ENCODE results near the gene TRIM14.
"Not testable (repeated sequence)": the region's sequence is repeated elsewhere in the genome, so short reads cannot be mapped to it uniquely, and the experiment has no call there.

TRIM14 gene

DNA sequence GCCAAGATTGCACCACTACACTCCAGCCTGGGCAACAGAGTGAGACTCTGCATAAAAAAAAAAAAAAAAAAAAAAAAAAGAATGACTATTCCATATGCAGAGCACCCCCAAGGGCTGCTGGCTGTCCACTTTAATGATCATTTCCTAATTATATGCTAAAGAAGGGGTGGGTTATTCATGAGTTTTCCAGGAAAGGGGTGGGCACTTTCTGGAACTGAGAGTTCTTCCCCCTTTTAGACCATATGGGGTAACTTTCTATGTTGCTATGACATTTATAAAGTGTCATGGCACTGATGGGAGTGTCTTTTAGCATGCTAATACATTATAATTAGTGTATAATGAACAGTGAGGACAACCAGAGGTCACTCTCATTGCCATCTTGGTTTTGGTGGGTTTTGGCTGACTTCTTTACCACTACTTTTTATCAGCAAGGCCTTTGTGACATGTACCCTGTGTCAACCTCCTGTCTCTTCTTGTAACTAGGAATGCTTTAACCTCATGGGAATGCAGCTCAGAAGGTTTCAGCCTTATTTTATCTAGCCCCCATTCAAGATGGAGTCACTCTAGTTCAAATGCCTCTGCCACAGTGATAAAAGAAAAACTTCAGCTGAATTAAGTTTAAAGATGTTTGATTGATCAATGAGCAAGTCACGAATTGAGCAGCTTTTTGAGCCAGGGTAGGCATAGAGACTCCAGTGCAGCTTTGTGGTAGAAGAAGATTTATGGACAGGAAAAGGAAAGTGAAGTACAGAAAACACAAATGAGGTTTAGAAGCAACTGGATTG is 69.5 kb downstream of the TRIM14 start:
- no peak for DNase-seq (ENCODE audit: low spot score)

DNA sequence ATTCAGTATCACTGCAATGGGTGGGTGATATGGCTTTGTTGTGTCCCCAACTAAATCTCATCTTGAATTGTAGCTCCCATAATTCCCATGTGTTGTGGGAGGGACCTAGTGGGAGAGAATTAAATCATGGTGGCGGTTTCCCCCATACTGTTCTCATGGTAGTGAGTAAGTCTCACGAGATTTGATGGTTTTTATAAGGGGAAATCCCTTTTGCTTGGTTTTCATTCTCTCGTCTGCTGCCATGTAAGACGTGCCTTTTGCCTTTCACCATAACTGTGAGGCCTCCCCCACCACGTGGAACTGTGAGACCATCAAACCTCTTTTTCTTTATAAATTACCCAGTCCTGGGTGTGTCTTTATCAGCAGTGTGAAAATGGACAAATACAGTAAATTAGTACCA is 72.0 kb downstream of the TRIM14 start:
- peak; percentile 54 for DNase-seq (ENCODE audit: low spot score)

DNA sequence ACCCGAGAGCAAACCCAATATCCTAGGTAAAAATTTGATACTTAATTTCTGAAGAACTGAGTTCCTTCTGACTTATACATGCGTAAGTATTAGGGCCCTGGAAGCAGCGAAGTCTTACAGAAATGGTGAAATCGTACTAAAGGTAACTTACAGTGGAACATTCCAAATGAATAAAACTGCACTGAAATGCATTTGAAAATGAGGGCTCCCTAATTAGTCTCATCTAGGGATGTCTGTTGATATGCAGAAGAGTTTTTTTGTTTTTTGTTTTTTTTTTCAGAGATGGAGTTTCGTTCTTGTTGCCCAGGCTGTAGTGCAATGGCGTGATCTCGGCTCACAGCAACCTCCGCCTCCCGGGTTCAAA is 72.9 kb downstream of the TRIM14 start:
- DNase-seq (ENCODE audit: low spot score) = no peak

DNA sequence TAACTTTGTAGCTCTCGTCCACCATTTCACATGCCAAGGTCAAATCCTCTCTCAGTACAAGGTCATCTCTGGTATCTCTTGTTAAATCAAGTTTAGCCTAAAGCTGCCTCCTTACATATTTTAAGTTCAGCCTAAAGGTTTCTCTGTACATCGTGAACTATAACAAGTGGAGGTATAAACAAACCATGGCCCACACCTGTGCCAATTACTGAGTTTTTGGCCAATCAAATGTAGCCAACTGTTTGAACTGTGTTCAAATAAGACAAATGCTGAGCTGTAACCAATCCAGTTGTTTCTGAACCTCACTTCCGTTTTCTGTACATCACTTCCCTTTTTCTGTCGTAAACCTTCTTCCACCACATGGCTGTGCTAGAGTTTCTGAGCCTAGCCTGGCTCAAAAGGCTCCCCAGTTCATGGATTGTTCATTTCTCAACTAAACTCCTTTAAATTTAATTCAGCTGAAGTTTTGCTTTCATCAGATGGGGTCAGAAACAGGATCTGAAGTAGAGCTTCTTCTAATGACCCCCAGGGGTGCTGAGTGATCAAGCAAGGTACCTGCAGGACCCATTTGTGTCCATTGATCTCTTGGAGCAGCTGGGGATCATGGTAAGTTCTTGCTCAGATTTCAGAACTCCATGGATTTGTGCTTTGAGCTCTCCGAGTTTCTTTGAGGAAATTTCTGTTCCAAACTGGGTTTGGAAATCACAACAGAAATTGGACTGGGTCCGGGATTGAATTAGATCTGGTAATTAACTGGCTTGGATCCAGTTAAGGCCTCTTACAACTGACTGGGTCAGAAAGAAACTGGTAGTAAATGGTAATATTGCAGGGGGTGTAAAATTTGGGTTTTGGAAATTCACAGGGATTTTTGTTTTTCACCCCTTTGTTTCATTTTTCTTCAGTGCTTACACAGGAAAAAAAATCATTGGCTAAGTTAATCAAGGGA is 73.5 kb downstream of the TRIM14 start:
- DNase-seq (ENCODE audit: low spot score) = peak; percentile 97

DNA sequence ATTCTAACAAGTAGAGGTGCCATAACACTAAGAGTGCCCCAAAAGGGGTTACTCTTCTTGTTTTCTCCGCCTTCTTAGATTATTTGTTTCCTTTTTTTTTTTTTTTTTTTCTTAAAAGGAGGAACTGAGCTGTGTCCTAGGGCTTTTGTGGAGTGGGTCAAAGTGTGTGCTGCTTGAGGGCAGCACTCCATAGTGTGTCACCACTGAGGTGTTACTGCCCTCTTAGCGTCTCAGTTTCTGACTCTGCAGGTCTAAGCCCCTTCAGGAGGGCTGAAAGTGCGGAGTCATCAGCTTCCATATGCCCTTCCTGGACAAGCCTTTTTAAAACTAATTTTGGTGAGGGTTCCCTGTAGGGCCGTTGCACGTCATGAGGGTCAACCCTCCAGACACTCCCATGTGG is 75.1 kb downstream of the TRIM14 start:
- DNase-seq (ENCODE audit: low spot score) = no peak

DNA sequence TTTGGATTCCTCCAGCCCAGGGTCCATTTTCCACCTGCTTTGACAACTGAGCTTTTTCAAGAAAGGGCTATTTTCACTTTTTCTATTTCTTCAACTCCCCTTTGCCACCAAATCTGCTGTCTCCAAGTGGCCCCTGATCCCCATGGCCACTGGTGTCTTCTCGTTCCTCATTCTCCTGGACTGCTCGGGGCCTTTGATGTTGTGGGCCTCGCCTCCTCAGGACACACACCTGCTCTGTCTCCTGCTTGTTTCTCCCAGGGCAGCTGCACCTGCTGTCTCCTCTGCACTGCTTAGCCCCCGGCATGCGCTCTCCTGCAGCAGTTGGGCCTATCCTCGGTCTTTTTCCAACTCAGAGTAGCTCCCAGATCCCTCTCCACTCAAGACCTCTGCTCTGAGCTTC is 78.8 kb downstream of the TRIM14 start:
- no peak for DNase-seq (ENCODE audit: low spot score)

DNA sequence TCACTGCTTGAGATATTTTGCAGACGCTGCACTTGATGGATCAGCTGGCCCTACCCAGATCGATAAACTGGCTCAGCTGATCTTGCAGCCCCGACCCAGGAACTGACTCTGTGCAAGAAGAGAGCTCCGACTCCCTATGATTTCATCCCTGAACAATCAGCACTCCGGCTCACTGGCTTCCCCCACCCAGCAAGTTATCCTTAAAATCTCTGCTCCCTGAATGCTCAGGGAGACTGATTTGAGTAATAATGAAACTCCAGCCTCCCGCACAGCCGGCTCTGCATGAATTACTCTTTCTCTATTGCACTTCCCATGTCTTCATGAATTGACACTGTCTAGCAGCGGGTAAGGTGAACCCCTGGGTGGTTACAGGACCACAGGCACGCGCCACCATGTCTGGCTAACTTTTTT is 79.4 kb downstream of the TRIM14 start:
- DNase-seq (ENCODE audit: low spot score) = no peak

DNA sequence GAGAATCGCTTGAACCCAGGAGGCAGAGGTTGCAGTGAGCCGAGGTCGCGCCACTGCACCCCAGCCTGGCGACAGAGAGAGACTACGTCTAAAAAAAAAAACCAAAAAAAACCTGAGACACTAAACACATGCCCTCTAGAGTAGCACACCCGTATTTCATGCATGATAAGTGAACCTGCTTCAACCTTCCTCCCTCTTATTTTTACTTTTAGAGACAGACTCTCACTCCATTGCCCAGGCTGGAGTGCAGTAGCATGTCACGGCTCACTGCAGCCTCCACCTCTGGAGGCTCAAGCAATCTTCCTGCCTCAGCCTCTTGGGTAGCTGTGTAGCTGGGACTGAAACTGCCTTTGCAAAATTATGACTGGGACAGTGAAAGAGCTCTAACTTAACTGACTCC is 80.1 kb downstream of the TRIM14 start:
- peak; percentile 76 for DNase-seq (ENCODE audit: low spot score)

DNA sequence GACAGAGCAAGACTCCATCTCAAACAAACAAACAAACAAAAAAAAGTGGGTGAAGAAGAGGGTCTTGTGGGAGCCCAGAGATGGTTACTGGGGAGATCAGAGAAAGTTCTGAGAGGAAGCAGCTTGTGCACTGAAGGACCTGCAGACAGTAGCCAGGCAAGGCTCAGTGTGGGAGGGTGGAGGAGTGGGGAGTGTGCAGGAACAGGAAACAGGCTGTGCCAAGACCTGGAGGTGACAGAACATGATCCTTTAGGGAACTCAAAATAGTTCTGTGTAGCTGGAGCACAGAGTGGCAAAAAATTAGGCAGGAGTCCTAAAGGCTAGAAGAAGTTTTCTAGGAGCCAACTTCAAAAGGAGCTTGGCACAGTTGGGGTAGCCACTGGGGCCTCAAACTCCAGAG is 81.7 kb downstream of the TRIM14 start:
- DNase-seq (ENCODE audit: low spot score) = no peak

DNA sequence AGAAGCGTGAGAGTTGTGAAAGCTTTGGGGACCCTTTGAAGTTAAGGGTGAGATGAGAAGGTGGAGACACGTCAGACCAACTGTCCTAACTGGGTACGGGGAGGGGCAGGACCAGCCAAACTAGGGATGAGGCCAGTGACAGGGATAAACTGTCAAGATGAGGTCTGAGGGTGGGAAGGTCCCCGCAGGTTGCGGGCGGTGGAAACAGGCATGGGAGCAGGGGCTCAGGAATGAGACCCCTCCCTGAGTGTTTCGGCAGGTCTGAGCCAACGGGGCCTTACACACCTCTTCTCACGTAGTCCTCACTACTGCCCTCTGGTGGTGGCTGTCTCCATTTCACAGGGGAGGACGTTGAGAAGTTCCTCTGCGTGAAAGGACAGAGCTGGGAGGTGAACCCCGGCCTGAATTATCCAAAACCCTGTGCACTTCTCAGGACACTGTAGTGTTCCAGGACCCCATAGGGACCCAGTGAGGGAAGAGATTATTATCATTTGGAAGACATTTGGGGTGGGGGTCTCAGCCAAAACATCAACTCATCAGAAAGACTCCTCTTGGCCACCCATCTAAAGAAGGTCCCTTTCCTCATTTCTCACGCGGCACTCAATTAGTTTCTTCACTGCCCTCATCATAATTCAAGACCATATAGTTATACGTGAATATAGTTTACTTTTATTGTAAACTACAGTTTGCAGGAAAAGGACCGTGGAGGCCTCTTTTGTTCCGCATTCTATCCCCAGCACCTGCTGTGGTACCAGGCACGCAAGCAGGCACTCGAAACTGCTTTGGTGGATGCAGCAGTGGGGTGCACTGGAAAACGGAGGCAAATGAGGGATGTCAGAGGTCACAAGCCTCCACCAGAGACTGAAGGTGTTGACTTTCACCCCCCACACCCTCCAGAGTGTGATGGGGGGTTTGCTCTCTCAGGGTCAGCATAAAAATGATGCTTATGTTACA is 84.2 kb downstream of the TRIM14 start:
- peak; percentile 94 for DNase-seq (ENCODE audit: low spot score)

DNA sequence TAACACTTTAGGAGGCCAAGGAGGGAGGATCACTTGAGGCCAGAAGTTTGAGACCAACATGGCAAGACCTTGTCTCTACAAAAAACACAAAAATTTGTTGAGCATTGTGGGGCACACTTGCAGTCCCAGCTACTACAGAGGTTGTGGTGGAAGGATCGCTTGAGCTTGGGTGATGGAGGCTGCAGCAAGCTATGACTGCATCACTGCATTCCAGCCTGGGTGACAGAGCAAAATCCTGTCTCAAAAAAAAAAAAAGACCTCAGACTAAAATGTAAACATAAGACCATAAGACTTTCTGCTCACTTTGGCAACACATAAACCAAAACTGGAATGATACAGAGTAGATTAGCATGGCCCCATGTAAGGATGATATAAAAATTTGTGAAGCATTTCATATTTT is 87.1 kb downstream of the TRIM14 start:
- DNase-seq (ENCODE audit: low spot score) = no peak

DNA sequence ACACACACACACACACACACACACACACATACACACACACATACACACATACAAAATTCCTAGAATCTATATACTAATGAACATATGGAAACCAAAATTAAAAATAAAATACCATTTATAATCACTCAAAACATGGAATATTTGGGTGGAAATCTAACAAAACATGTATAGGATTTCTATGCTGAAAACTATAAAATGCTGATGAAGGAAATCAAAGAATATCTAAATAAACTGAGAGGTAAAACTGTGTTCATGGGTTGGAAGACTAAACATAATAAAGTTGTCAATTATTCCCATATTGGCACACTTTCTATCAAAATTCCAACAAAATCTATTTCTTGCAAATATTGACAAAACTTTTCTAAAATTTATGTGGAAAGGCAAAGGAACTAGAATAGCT is 87.9 kb downstream of the TRIM14 start:
- no peak for DNase-seq (ENCODE audit: low spot score)

DNA sequence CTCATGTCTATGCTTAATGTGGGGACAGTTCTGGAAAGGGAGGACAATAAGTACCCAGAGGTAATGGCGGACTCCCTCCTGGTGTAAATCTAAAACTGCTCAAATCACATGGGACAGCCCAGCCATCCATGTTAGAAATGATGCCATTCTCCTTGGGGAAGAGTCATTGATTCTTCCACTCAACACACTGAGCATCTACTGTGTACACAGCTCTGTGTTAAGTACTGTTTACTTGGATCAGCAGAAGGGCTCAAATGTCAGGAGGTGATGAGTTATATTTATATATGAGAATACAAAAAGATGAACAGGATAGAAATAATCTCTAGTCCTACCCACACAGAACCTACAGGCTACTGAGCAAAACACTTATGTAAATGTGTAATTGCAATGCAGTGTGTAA is 94.3 kb downstream of the TRIM14 start:
- no peak for DNase-seq (ENCODE audit: low spot score)

DNA sequence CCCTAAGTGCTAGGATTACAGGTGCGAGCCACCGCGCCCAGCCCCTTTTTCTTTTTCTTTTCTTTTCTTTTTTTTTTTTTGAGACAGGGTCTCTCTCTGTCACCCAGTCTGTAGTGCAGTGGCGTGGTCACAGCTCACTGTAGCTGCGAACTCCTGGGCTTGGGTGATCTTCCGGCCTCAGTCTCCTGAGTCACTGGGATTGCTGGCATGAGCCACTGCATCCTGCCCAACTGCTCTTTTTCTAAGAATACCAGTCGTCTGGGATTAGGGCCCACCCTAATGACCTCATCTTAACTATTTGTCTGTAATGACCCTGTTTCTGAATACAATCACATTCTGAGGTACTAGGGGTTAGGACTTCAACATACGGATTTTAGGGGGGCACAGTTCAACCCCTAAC is 96.6 kb downstream of the TRIM14 start:
- no peak for DNase-seq (ENCODE audit: low spot score)

DNA sequence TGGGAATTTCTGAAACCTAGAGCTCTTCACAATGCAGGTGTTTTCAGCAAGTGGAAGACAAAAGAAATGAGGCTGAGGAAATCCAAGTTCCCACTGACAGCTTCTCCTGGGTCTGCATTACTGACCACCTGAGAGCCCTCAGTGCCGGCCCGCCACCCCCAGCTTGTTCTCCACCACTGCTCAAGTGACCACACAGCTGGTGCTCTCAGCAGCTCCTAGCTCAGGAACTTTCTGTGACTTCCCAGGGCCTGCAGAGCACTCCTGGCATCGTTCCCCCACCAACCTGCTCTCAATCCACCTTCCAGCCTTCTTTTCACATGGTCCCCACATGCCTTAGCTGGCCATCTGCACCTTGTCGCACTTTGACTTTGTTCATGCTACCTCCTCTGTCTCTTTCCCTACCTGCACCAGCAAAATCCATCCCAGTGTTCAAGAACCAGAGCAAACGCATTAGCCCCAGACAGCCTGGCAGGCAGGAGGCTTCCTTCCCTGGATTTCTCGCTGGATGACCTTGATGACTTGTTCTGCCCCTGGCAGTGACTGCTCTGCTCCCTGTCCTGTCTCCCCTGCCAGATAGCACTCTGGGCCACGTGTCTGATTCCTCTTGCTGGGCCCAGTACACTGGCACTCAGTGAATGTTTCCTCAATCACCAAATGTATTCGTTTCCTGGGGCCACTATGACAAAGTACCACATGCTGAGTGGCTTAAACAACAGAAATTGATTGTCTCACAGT is 97.5 kb downstream of the TRIM14 start:
- DNase-seq (ENCODE audit: low spot score) = no peak

DNA sequence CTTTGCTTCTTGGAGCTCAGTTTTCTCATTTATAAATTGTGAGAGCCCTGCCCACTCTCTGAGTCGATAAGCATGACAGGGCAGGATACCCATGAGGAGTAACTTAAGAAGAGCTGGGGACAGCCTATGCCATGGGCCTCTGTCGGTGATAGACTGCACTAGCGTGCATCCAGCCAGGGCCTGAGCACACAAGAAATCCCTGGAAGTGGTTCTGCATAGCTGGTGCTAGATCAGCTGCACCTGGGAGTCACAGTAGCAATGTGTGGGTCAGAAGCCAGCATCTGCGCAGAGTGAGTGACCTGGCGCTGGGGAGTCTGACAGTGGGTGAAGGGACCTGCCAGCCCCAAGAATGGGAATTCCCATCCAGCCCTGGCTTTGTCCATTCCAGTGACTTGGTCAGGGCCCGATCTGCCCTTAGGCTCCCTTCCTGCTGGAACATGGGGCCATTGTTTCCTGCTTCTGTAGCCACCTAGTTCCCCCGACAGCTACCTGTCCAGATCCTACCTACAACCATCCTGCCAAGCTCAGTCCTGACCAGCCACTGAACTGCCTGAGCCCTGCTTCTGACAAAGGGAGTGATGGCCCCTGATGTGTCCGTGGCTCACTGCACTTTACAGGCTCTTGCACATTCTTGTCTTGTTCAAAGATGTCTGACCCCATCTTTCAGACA is 98.4 kb downstream of the TRIM14 start:
- DNase-seq (ENCODE audit: low spot score) = no peak

DNA sequence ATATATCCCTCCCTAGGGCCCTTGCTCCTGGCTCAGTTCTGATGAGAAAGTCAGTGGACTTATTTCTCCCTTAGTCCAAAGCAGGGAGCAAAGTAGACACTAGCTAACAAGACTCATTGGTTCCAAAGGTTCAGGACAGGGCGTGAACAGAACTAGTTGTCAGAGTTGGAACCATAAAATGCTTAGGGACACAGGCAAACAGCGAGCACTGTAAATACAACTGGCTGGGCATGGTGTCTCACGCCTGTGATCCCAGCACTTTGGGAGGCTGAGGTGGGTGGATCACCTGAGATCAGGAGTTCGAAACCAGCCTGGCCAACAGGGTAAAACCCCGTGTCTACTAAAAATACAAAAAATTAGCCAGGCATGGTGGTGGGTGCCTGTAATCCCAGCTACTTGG is 99.2 kb downstream of the TRIM14 start:
- DNase-seq (ENCODE audit: low spot score) = not testable (repeated sequence)

Measured in NAMALWA (cell line).